GM19463 (cell line): ENCODE results near the gene NEBL.

Experiments
- ATAC-seq: cut with Tn5 transposase; IDR thresholded peaks from one replicate; pipeline ENCODE4 v1.9.1; 2021; ENCODE audit warnings: mild to moderate bottlenecking, moderate library complexity; ENCODE audit not compliant: unreplicated experiment

NEBL gene

DNA sequence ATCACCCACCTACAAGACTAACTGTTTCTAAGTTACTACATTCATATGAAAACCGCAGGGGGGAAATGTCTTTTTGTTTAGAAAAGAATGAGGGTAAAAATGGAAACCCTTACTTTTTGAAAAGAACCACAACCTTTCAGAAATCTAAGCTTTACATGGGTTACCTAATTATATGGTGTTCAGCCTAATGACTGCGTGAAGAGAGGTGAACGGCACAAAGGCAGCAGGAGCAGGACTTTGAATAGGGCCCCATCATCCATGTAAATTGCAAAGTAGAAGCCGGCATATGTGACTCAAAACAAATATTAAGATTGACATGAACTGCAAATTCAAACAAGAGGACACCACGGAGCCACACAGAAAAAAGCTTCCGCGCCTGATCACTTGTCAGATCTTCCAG is 25.1 kb downstream of the NEBL start:
- no peak for ATAC-seq

DNA sequence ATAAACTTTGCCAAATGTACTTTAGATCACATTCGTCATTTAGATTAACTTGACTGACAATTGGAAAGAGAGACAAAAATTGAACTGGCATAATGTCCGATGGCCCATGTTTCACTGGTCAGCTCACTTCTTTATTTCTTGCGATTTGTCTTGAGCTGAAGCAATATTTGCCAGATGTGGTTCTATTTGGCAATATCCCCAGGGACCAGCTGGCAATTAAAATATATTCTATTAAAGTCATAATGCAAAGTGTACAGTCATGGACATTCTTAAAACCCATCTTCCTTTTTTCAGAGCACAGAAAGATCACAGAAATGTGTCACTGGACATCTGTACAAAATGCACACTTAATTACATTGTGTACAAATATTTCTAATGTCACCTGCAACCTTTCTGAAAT is 26.3 kb downstream of the NEBL start:
- ATAC-seq = no peak

DNA sequence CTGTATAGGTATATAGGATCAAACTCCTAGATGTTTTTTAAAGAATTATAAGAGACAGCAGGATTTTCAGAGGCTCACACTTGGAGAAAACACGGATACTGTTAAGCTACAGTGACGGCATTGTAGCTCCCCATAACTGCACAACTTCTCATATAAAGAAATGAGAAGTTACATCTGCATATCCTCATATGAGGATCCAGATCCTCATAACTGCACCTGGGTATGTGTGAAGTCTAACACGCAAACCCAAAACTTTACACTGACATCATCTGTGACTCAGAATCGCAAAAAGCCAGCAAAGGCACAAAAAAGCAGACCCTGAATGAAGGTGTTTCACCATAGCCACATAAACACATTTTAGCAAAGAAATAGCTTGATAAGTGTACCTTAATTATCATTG is 34.1 kb downstream of the NEBL start:
- ATAC-seq = no peak

DNA sequence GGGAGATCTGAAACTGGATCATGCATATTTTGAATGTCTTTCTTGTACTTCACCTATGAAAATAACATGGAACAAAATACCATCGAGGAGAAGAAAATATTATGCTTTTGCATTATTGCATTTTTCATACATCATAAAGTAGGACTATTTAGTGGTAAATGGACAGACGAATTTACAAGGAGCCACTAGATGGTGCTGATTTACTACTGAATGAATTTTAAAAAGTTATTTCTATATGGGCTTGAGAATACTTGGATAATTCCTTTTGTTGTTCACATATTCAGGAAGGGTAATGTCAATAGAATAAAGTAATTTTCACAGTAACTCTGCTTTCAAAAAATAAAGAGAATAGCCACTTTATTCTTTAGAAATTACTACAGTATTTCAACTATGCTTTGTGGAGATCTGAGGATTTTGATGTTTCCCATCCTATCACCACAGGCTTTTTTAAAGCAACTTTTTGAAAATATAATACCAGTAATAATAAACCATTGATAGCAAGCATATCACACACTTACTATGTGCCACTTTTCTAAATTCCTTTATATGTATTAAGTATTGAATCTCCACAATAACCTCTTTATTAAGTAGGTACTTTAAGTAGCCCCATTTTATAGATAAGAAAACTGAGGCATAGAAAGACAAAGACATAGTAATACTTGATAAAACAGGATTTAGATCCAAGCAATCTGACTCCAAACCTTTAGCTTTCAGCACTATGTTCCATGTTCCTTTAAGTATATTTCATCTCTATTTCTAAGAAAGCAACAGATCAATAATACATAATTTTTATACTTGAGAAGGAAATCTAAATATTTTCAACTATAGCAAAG is 38.6 kb downstream of the NEBL start:
- ATAC-seq = no peak

GRCh38 chr10:20856484-20856883 is 40.6 kb downstream of the NEBL start:
- no peak for ATAC-seq

- ATAC-seq = no peak
These were observed 41.6 kb downstream of the NEBL start for GRCh38 chr10:20855398-20856038.

DNA sequence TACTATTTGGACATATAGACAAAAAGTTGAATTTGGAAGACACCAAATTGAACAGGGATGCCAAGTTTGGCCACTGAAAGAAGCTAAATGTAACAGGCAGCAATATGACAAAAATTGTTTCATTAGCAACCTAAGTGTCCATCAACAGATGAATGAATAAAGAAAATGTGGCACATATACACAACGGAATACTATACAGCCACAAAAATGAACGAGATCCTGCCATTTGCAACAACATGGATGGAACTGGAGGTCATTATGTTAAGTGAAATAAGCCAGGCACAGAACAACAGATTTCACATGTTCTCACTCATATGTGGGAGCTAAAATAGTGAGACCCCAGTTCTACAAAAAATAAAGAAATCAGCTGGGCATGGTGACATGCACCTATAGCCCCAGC is 43.8 kb downstream of the NEBL start:
- no peak for ATAC-seq

- no peak for ATAC-seq
These were observed 44.8 kb downstream of the NEBL start for GRCh38 chr10:20852303-20852702.

- ATAC-seq = no peak
These were observed 49.6 kb downstream of the NEBL start for GRCh38 chr10:20847512-20847911.

DNA sequence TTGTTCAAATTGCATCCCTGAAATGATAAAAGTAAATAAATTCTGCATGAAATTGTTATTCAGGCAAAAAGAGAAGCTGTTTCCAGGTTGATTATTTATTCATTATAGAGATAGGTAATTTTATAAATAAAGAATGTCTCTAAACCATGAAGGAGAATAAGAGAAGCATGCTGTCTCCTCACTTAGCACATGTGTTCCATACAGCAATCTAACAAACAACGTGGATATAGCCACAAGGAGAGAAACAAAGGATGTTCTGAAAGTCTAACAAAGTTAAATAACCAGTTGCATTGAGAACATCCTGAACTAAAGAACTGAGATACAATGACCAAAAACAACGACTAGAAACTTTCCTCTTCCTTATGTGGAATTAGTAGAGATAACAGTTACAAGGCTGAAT is 50.8 kb downstream of the NEBL start:
- no peak for ATAC-seq

GRCh38 chr10:20841419-20841818 is 55.7 kb downstream of the NEBL start:
- ATAC-seq = no peak

GRCh38 chr10:20839910-20840309 is 57.2 kb downstream of the NEBL start:
- ATAC-seq = no peak

GRCh38 chr10:20839141-20839540 is 58.0 kb downstream of the NEBL start:
- ATAC-seq = no peak

DNA sequence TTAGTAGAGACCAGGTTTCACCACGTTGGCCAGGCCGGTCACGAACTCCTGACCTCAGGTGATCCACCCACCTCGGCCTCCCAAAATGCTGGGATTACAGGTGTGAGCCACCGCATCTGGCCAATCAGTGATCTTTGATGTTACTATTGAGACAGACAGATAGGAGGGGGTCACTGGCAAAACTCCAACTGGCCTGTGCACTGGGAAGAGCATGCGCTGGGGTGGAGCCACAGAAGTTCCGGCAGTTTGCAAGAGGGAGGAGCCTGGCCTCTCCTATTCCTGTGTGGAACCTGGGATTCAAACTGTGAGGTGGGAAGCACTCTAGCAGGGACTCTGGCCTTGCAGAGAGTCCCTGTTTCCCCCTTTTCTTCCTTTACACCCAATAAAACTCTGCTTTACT is 60.7 kb downstream of the NEBL start:
- ATAC-seq = no peak

DNA sequence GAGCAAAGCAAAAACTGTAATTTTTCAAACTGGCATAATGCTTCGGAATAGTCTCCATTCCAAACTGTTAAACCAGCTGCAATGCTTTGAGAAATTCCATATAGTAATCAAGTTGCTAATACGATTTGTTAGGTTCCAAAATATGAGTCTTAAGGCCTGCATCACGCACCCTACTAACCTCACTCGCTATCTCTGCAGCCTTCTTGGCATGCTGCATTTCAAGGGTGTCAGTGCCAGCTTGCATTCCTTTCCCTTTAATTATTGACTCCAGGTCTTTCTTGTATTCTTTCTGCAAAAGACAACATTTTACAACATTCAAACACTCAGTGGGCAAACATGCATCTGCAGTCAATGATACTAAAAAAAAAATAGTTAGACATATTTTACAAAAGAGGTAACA is 61.8 kb downstream of the NEBL start:
- ATAC-seq = no peak

GRCh38 chr10:20834825-20835224 is 62.3 kb downstream of the NEBL start:
- ATAC-seq = no peak

DNA sequence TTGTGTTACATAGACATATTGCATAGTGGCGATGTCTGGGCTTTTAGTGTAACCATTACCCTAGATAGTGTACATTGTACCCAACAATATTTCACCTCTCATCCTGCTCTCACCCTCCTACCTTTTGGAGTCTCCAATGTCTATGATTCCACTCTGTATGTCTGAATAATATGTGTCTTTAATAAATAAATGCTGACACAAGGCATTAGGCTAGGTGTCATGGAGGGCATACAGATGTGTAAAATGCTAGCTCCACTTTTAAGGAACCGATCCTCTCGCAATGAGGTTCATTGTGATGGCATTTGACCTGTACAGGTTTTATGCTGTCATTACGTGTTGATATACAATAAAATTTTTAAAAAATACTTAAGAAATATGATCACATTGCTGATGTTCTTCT is 74.3 kb downstream of the NEBL start:
- ATAC-seq = no peak

DNA sequence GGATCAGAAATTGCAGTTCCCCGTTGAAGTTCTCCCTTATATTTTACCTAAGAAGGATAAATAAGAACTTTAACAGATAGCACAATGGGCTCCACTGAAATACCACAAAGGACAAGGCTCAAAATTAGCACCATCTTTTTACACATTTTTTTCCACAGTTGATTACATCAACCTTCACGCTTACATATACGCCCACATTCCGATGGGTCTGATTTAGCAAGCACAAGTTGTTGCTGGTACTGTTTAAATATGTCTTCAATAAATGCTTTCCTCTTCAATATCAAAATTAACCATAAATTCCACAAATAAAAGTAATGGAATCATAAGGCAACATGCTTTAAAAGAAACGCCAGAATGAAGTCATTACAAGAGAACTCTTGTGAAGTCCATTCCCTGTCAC is 79.5 kb downstream of the NEBL start:
- ATAC-seq = no peak

DNA sequence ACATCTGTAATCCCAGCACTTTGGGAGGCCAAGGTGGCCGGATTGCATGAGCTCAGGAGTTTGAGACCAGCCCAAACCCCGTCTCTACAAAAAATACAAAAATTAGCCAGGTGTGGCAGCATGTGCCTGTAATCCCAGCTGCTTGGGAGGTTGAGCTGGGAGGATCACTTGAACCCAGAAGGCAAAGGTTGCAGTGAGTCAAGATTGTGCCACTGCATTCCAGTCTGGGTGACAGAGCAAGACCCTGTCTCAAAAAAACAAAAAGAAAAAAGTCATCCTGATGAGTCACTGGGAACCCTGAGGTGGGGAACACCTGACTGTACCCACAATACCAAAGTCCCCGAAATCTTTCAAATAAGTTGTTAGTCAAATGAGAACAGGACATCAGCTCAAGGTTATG is 80.0 kb downstream of the NEBL start:
- no peak for ATAC-seq

DNA sequence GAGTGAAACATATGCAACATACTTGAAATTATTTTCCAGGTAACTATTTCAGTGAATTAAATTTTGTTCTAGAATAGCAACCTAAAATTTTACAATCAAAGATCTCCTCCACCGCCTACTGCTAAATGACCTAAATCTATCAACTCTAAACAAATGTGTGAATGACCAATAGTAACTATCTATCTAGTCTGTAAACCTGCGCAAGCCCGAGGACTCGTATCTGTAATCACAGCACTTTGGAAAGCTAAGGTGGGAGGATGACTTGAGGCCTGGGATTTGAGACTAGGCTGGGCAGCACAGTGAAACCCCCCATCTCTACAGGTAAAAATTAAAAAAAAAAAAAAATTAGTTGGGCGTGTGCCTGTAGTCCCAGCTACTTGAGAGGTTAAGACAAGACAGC is 83.0 kb downstream of the NEBL start:
- no peak for ATAC-seq

DNA sequence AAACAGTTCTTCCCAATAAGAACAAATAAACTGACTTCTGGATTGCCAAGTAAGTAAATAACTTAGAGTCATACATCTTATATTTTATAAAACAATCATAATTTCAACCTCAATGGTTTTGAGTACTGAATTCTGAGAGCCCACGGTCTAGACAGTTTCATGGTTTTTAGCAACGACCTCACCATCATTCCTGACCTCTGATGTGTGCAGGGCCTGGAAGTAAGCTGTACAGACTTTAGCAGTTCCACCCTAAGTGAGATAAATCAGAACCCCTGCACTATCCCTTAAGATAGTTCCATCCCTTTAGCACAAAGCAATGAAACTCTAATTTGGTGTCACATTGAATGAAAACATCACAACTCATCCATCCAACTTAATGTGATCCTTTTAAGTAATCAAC is 86.0 kb downstream of the NEBL start:
- no peak for ATAC-seq

- ATAC-seq = no peak
These were observed 87.5 kb downstream of the NEBL start for GRCh38 chr10:20809631-20810030.

GRCh38 chr10:20806487-20806886 is 90.6 kb downstream of the NEBL start:
- no peak for ATAC-seq
